GM23338 (cell line): ENCODE results near the gene CAMKK2.

Experiments
- CREB1 ChIP-seq: fragments of 250-450 bp; sonication (Bioruptor Pico); IDR thresholded peaks from 2 replicates; pipeline ENCODE4 v1.5.0; 2020; ENCODE audit warnings: low read depth, mild to moderate bottlenecking, moderate library complexity
- EZH2phosphoT487 ChIP-seq: fragments of 200-600 bp; sonication (generic); IDR thresholded peaks from one replicate; pipeline ENCODE4 v1.8.1; 2018; ENCODE audit warnings: antibody characterized with exemption; ENCODE audit not compliant: unreplicated experiment
- POLR2AphosphoS5 ChIP-seq: IDR thresholded peaks from 2 replicates; pipeline ENCODE4 v1.6.1; 2016; ENCODE audit warnings: antibody characterized with exemption, low read depth
- TF ChIP-seq, protein P1 (sequence below): IDR thresholded peaks from one replicate; pipeline ENCODE4 v1.6.1; 2018; ENCODE audit warnings: antibody characterized with exemption; ENCODE audit not compliant: unreplicated experiment
- TF ChIP-seq, protein P2 (sequence below), 2 experiments: fragments of 200-600 bp in 1 of 2; sonication (generic) in 1 of 2; conservative IDR thresholded peaks; 2 replicates each; pipeline versions ENCODE4 v1.5.1 to v1.6.1; 2016 to 2017; ENCODE audit warnings: antibody characterized with exemption in 2 of 2, low read depth in 2 of 2, mild to moderate bottlenecking in 2 of 2, moderate library complexity in 1 of 2

DNA sequence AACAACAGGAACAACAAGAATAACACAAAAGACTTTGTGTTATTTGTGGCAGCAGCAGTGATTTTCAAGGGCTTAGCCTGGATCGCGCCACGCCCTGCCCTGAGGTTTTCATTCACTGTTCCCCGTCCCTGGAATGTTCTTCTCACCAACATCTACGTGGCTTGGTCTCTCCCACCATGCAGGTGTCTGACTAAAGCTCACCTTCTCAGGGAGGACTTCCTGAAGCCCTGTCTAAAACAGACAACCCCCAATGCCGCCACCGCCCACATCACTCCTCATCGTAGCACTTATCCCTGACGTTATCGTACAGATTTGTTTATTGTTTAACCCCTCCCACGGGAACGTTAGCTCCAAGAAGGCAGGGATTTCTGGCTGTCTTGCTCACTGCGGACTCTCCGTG is 46.1 kb downstream of the CAMKK2 start:
- no peak for TF ChIP-seq POLR2AphosphoS5
- TF ChIP-seq, protein P1, sequence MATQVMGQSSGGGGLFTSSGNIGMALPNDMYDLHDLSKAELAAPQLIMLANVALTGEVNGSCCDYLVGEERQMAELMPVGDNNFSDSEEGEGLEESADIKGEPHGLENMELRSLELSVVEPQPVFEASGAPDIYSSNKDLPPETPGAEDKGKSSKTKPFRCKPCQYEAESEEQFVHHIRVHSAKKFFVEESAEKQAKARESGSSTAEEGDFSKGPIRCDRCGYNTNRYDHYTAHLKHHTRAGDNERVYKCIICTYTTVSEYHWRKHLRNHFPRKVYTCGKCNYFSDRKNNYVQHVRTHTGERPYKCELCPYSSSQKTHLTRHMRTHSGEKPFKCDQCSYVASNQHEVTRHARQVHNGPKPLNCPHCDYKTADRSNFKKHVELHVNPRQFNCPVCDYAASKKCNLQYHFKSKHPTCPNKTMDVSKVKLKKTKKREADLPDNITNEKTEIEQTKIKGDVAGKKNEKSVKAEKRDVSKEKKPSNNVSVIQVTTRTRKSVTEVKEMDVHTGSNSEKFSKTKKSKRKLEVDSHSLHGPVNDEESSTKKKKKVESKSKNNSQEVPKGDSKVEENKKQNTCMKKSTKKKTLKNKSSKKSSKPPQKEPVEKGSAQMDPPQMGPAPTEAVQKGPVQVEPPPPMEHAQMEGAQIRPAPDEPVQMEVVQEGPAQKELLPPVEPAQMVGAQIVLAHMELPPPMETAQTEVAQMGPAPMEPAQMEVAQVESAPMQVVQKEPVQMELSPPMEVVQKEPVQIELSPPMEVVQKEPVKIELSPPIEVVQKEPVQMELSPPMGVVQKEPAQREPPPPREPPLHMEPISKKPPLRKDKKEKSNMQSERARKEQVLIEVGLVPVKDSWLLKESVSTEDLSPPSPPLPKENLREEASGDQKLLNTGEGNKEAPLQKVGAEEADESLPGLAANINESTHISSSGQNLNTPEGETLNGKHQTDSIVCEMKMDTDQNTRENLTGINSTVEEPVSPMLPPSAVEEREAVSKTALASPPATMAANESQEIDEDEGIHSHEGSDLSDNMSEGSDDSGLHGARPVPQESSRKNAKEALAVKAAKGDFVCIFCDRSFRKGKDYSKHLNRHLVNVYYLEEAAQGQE: no peak
- no peak for TF ChIP-seq EZH2phosphoT487
- TF ChIP-seq, protein P2, sequence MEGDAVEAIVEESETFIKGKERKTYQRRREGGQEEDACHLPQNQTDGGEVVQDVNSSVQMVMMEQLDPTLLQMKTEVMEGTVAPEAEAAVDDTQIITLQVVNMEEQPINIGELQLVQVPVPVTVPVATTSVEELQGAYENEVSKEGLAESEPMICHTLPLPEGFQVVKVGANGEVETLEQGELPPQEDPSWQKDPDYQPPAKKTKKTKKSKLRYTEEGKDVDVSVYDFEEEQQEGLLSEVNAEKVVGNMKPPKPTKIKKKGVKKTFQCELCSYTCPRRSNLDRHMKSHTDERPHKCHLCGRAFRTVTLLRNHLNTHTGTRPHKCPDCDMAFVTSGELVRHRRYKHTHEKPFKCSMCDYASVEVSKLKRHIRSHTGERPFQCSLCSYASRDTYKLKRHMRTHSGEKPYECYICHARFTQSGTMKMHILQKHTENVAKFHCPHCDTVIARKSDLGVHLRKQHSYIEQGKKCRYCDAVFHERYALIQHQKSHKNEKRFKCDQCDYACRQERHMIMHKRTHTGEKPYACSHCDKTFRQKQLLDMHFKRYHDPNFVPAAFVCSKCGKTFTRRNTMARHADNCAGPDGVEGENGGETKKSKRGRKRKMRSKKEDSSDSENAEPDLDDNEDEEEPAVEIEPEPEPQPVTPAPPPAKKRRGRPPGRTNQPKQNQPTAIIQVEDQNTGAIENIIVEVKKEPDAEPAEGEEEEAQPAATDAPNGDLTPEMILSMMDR (conservative IDR thresholded peaks at IDR 0.05; ENCODE audit: low read depth in 2 of 2): no peak
- no peak for TF ChIP-seq CREB1 (CRISPR knock-in tag)
